Retinal pigment epithelial cell (primary cell): Measurements from ENCODE around the gene GAL3ST3.
A peak's percentile ranks its signal among the peaks of the same experiment; 100 is the strongest.
"Not testable (repeated sequence)": the region's sequence is repeated elsewhere in the genome, so short reads cannot be mapped to it uniquely, and the experiment has no call there.

Source experiments
- DNase-seq: peaks from one replicate; pipeline ENCODE4 v3.0.0-alpha.2; 2010; ENCODE audit warnings: low read depth
- H3K4me3 ChIP-seq: 2 replicates; pipeline ENCODE4 v1.5.1; 2011; ENCODE audit warnings: mild to moderate bottlenecking, low read length, control low read depth, moderate library complexity
- TF ChIP-seq, protein P1 (sequence below): conservative IDR thresholded peaks from 2 replicates; pipeline ENCODE4 v1.5.1; 2011; ENCODE audit warnings: low read depth, low read length, control low read depth, inconsistent platforms

Gene GAL3ST3

DNA sequence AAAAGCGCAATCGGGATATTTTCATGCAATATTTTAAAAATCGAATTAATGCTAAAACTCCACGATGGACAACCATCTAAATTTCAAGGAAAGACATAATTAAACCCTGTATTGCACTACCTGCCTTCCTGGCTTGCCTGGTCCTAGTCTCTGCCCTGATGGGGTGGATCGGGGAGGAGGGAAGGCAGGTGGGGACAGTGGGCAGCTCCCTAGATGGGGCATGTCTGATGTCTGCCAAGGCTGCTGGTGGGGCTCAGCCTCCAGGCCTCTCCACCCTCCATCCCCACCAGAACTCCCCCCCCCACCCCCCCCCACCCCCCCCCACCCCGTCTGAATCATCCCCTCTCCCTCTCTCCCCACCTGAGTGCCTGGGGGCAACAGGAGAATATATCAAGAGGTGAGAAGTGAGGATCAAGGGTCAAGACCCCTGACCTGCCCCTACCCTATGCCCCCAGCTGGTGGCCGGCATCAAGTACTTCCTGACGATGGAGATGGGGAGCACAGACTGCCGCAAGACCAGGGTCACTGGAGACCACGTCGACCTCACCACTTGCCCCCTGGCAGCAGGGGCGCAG lies 36.5 kb downstream of the GAL3ST3 start:
- H3K4me3 ChIP-seq, result no peak overlapping the region

DNA sequence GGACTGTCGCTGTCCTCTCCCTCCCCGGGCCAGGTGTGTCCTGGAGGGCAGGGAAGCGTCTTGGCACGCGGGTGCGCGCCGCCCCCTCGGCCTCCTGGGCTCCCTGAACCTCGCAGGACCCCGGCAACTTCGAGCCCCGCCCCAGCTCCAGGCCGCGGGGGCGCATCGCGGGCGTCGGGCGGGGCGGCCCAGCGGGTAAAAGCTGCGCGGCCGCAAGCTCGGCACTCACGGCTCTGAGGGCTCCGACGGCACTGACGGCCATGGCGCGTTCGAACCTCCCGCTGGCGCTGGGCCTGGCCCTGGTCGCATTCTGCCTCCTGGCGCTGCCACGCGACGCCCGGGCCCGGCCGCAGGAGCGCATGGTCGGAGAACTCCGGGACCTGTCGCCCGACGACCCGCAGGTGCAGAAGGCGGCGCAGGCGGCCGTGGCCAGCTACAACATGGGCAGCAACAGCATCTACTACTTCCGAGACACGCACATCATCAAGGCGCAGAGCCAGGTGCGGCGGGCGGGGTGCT lies 37.1 kb downstream of the GAL3ST3 start, which contains the start of gene CST6:
TSS of gene CST6 (plus strand) at position 224 of the 519 bp plus-strand sequence. CDS start at position 261, 37 bp downstream.
- H3K4me3 ChIP-seq, result no peak within 1 kb of the TSS
- TF ChIP-seq, protein P1, sequence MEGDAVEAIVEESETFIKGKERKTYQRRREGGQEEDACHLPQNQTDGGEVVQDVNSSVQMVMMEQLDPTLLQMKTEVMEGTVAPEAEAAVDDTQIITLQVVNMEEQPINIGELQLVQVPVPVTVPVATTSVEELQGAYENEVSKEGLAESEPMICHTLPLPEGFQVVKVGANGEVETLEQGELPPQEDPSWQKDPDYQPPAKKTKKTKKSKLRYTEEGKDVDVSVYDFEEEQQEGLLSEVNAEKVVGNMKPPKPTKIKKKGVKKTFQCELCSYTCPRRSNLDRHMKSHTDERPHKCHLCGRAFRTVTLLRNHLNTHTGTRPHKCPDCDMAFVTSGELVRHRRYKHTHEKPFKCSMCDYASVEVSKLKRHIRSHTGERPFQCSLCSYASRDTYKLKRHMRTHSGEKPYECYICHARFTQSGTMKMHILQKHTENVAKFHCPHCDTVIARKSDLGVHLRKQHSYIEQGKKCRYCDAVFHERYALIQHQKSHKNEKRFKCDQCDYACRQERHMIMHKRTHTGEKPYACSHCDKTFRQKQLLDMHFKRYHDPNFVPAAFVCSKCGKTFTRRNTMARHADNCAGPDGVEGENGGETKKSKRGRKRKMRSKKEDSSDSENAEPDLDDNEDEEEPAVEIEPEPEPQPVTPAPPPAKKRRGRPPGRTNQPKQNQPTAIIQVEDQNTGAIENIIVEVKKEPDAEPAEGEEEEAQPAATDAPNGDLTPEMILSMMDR, result no peak
- no peak for DNase-seq

More for the DNA sequence above, 36.5 kb downstream of the GAL3ST3 start:
- TF ChIP-seq, protein P1, result no peak
- DNase-seq, result no peak

DNA sequence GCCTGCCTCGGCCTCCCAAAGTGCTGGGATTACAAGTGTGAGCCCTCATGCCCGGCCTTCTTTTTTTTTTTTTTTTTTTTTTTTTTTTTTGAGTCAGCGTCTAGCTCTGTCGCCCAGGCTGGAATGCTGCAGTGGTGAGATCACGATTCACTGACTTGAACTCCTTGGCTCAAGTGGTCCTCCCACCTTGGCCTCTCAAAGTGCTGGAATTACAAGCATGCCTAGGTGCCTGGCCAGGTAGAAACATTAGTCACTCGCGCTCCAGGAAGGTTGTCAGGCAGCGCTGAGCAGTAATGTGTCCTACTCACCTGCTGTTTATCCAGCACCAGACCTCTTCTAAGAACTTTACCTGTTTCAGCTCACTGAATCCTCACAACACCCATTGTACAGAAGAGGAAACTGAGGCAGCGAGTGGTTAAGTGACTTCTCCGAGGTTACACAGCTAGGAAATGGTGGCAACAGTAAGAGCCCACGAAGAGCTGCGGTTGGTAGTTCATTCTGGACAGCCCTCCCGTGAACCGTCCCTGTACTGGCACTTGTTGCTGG lies 37.6 kb downstream of the GAL3ST3 start:
- H3K4me3 ChIP-seq, result no peak overlapping the region
- peak; percentile 39 for DNase-seq
- TF ChIP-seq, protein P1, result no peak

DNA sequence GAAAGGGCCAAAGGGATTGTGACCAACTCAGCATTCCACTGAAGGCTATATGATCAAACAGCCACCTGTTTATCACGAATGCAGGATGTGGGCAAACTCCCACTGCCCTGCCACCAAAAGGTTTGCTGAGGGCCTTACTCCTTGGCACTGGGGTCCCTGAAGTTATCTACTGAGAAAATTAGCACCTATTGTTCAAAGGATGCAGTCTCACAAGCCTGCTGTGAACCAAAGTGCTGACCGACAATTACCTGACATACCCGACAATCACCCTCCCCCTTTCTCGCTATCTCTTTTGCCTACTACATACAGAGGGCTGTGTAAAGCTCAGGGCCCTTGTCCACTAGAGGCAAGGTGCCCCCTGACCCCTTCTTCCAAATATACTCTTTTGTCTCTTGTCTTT lies 38.9 kb downstream of the GAL3ST3 start:
- DNase-seq, result not testable (repeated sequence)

DNA sequence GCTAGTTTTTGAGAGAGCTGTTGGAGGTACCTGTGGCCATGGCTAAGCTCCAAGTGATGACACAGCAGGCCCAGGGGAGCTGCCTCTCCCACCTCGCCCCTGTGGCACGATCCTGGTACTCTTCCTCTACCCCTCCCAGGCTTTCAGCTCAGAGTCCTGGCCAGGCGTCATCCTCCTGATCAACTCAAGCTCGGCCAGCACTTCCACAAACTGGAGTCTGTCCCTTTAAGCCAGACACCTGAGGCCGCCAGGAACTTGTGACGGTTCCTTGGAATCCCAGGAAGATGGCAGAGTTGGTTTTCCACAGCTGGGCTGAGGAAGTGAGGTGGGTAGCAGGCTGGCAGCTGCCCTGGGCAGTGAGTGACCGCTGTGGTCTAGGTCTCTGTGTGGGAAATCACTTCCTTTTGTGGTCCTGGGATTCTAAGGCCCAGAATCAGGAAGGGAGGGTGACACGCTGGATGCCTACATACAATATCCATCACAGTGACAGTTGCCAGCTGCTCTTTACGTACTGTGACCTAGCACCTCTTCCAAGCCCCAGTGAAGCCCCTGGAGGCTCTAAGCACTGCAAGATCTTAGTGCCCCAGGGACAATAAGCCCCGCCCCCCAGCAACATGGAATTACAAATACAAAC lies 40.4 kb downstream of the GAL3ST3 start:
- DNase-seq, result no peak

More for the DNA sequence above, 38.9 kb downstream of the GAL3ST3 start:
- not testable (repeated sequence) for H3K4me3 ChIP-seq

DNA sequence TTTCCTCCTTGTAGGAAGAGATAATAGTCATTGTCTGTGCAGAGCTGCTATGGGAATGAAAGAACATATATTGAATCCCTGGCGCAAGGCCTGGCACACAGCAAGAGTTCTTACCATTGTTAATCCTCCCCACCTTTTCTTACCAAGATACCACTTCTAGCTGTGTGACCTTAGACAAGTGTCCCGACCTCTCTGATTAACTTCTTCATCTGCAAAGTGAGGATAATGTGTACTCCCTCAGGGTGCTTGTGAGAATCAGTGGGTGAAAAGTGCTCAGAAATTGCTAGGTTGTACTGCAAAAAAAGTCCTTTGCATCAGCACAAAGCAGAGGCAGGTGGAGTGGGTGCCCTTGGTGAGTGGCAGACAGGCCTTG lies 40.9 kb downstream of the GAL3ST3 start:
- TF ChIP-seq, protein P1, result no peak
- no peak overlapping the region for H3K4me3 ChIP-seq
- DNase-seq, result no peak

More for the DNA sequence above, 40.4 kb downstream of the GAL3ST3 start:
- TF ChIP-seq, protein P1, result no peak
- no peak overlapping the region for H3K4me3 ChIP-seq

DNA sequence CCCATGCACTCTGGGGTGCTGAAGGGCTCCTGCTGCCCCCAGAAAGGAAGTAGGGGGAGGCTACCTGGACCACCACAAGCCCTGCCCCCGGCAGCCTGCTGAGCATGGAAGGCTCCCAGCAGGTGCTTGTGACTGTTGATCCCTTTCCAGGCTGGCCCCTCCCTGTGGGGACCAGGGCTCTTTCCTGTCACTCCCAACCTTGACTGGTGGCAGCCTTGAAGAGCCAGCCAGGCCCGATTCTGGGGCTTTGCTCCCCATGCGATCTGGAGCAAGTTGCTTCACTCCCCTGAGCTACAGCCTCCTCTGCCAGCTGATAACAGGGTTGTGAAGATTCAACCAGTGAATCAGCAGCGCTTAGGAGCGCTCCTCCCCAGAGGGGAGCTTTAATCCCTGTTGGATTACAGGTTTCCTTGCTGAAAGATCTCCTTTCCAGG lies 41.7 kb downstream of the GAL3ST3 start:
- DNase-seq, result no peak
- no peak overlapping the region for H3K4me3 ChIP-seq
- TF ChIP-seq, protein P1, result no peak
